Measurements from ENCODE around the gene CAV2. TPM values are rescaled to one million over a fixed set of nuclear protein-coding genes. Genes with fewer than 3 reads are reported as not detected.

Gene CAV2
- total and polyA plus RNA-seq, 9 of the 15 experiments (the other 6 are each of a cell fraction or from before 2014, with no cell fraction given): 16.1 to 137 (median 38.3) TPM

DNA sequence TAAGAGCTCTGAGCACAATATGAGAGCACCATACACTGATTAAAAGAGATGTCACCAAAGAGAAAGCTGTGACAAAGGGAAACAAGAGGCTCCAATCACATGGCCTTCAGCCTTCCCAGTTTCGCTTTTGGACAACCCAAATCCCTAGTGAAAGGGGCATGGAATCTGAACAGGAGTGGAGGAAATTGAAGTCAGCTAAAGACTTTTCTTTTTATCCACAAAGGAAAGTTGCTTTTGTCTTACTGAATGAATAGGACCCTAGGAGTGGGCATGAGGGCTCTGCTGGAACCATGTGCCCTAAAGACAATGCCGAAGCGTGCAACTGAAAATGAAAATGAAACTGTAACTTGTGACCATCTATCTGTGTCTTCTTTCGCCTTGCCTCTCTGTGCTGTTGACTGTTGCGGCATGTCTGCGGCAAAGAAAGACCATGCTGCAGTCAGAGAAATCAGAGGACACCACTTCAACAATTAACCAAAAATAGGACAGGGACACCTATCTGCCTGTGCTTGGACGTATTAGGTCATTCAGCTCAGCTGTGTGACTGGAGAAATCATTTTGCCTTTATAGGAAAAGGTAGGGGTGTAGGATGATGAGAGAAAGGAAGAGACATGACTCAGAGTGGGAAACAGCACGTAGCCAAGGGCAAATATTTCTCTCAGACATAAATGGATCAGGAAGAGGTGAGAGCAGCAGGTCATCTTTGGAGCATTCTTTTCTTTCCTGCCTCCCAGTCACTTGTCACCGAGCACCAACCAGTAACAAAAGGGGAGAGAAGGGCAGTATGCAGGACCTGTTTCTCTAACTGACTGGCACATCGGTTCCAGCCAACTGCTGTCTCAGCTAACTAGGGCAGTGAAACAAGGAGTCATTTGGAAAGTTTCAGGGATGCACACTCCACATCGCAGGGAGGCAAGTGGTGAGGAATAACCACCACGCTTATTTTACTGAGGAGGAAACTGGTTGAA is 12.3 kb downstream of the CAV2 start (continued):
- TF ChIP-seq BRD9 (IDR thresholded peaks at IDR 0.05; ENCODE audit: low read depth, partially characterized antibody): no peak
- TF ChIP-seq ARNT (IDR thresholded peaks at IDR 0.05): 0 out of 4 replicates have a peak, but pooled peaks of 1 of the 2 experiments have one; percentile 58
- TF ChIP-seq, protein P1, sequence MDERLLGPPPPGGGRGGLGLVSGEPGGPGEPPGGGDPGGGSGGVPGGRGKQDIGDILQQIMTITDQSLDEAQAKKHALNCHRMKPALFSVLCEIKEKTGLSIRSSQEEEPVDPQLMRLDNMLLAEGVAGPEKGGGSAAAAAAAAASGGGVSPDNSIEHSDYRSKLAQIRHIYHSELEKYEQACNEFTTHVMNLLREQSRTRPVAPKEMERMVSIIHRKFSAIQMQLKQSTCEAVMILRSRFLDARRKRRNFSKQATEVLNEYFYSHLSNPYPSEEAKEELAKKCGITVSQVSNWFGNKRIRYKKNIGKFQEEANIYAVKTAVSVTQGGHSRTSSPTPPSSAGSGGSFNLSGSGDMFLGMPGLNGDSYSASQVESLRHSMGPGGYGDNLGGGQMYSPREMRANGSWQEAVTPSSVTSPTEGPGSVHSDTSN (CRISPR knock-in tag; IDR thresholded peaks at IDR 0.05; ENCODE audit: low read depth): no peak
- TF ChIP-seq, protein P1 (tag; conservative IDR thresholded peaks at IDR 0.05; ENCODE audit: low read depth): peak; percentile 77
- peak; percentile 39 for TF ChIP-seq POLR2A (conservative IDR thresholded peaks at IDR 0.05)
- no peak for TF ChIP-seq KLF10 (CRISPR knock-in tag; IDR thresholded peaks at IDR 0.05)
- TF ChIP-seq NUFIP1 (IDR thresholded peaks at IDR 0.05; ENCODE audit: partially characterized antibody): peak; percentile 10
- TF ChIP-seq SIN3B (IDR thresholded peaks at IDR 0.05; ENCODE audit: low read depth): no peak
- peak; percentile 80; the same call in 1 of the 2 replicates for TF ChIP-seq DMBX1 (CRISPR knock-in tag; IDR thresholded peaks at IDR 0.05; ENCODE audit: borderline replicate concordance)
- TF ChIP-seq HDAC1 (IDR thresholded peaks at IDR 0.05): peak in 1 of 2 experiments; percentile 91; a peak in 2 of 4 replicates
- TF ChIP-seq SAP30 (IDR thresholded peaks at IDR 0.05; ENCODE audit: borderline replicate concordance, insufficient read depth, low read depth, low read length, poor library complexity, severe bottlenecking): peak; percentile 44
- TF ChIP-seq MXI1 (IDR thresholded peaks at IDR 0.05; ENCODE audit: low read depth, low read length): peak; percentile 57
- no peak for TF ChIP-seq RFX5 (IDR thresholded peaks at IDR 0.05; ENCODE audit: low read depth, low read length)
- TF ChIP-seq, protein P2, sequence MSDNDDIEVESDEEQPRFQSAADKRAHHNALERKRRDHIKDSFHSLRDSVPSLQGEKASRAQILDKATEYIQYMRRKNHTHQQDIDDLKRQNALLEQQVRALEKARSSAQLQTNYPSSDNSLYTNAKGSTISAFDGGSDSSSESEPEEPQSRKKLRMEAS (CRISPR knock-in tag; IDR thresholded peaks at IDR 0.05): peak; percentile 59; the same call in 1 of the 2 replicates

Data from K562 (cell line).